OCI-LY3 (cell line): ENCODE data around the gene GRID1.

Experiments used
- H2AFZ ChIP-seq: fragments of 200-600, 300-600 bp; shearing (Covaris generic); 2 replicates; pipeline ENCODE4 v1.6.0; 2014; ENCODE audit warnings: antibody characterized with exemption, low read depth, low read length
- H3K27ac ChIP-seq: fragments of 200-600, 300-600 bp; sonication (generic); 2 replicates; pipeline ENCODE4 v1.5.1; 2014; ENCODE audit warnings: mild to moderate bottlenecking, low read length, moderate library complexity, mixed read lengths
- H3K27me3 ChIP-seq: fragments of 200-600, 300-600 bp; sonication (generic); 2 replicates; pipeline ENCODE4 v1.6.1; 2014; ENCODE audit warnings: low read depth, low read length, mixed read lengths
- H3K36me3 ChIP-seq: fragments of 200-600, 300-600 bp; sonication (generic); replicated peaks from 2 replicates; pipeline ENCODE3; 2014; ENCODE audit warnings: low read depth, low read length, mixed read lengths
- H3K4me1 ChIP-seq: fragments of 300-600, 200-600 bp; sonication (generic); 2 replicates; pipeline ENCODE4 v1.6.1; 2014; ENCODE audit warnings: low read length, mixed read lengths
- H3K4me2 ChIP-seq: fragments of 200-600, 300-600 bp; sonication (generic); 2 replicates; pipeline ENCODE4 v1.6.1; 2014; ENCODE audit warnings: low read length, mixed read lengths
- H3K4me3 ChIP-seq: fragments of 300-600, 200-600 bp; sonication (generic); 2 replicates; pipeline ENCODE4 v1.5.1; 2014; ENCODE audit warnings: antibody characterized with exemption, mild to moderate bottlenecking, low read length, moderate library complexity
- H3K79me2 ChIP-seq: fragments of 300-600, 200-600 bp; shearing (Covaris generic); 2 replicates; pipeline ENCODE4 v1.6.1; 2014; ENCODE audit warnings: mild to moderate bottlenecking, low read length, mixed read lengths
- H3K9ac ChIP-seq: fragments of 300-600, 200-600 bp; shearing (Covaris generic); 2 replicates; pipeline ENCODE4 v1.6.0; 2014; ENCODE audit warnings: mild to moderate bottlenecking, low read length, moderate library complexity
- H3K9me3 ChIP-seq: fragments of 200-600, 300-600 bp; shearing (Covaris generic); 2 replicates; pipeline ENCODE4 v1.6.1; 2014; ENCODE audit warnings: low read length, mixed read lengths; ENCODE audit not compliant: insufficient read depth
- H4K20me1 ChIP-seq: fragments of 200-600, 300-600 bp; sonication (generic); 2 replicates; pipeline ENCODE4 v1.6.1; 2016; ENCODE audit warnings: low read length, mixed read lengths; ENCODE audit not compliant: insufficient read depth
- CTCF ChIP-seq: fragments of 200-600, 300-600 bp; sonication (generic); IDR thresholded peaks from 2 replicates; pipeline ENCODE4 v1.5.1; 2014; ENCODE audit warnings: antibody characterized with exemption, low read length, low read depth
- EZH2phosphoT487 ChIP-seq: fragments of 200-600 bp; shearing (Covaris generic); IDR thresholded peaks from 2 replicates; pipeline ENCODE4 v1.6.1; 2018; ENCODE audit warnings: antibody characterized with exemption, mixed run types, low read depth

Gene GRID1

GRCh38 chr10:86321568-86321967 is 45.0 kb downstream of the GRID1 start:
- Histone ChIP-seq H3K9me3 (no peaks in the 10 kb centered on the region), H2AFZ (no peak overlapping the region), H3K4me3 (no peak overlapping the region), H4K20me1 (no peaks in the 10 kb centered on the region), H3K9ac (no peak overlapping the region), H3K36me3 (no peaks in the 10 kb centered on the region), H3K79me2 (no peaks in the 10 kb centered on the region), H3K4me2 (no peak overlapping the region), H3K27me3 (0 out of 2 replicates have a peak, but pooled peaks cover 5% of the 10 kb centered on the region), H3K27ac (no peak overlapping the region), H3K4me1 (no peaks in the 10 kb centered on the region)
- TF ChIP-seq CTCF (no peak), EZH2phosphoT487 (no peak)

GRCh38 chr10:86319676-86320075 is 46.9 kb downstream of the GRID1 start:
- Histone ChIP-seq H3K27ac (no peak overlapping the region), H4K20me1 (no peaks in the 10 kb centered on the region), H3K4me1 (no peaks in the 10 kb centered on the region), H3K36me3 (no peaks in the 10 kb centered on the region), H3K79me2 (no peaks in the 10 kb centered on the region), H3K9ac (no peak overlapping the region), H3K4me2 (no peak overlapping the region), H3K4me3 (no peak overlapping the region), H3K9me3 (no peaks in the 10 kb centered on the region), H2AFZ (no peak overlapping the region), H3K27me3 (no peaks in the 10 kb centered on the region)
- no peak for TF ChIP-seq EZH2phosphoT487
- no peak for TF ChIP-seq CTCF

- Histone ChIP-seq H3K27ac (no peak overlapping the region), H3K9me3 (no peaks in the 10 kb centered on the region), H3K36me3 (no peaks in the 10 kb centered on the region), H3K4me3 (no peak overlapping the region), H2AFZ (no peak overlapping the region), H3K9ac (no peak overlapping the region), H3K79me2 (no peaks in the 10 kb centered on the region), H3K4me2 (no peak overlapping the region), H4K20me1 (no peaks in the 10 kb centered on the region), H3K27me3 (no peaks in the 10 kb centered on the region), H3K4me1 (no peaks in the 10 kb centered on the region)
- TF ChIP-seq EZH2phosphoT487 (no peak), CTCF (no peak)
Measured at GRCh38 chr10:86317949-86318725, 48.5 kb downstream of the GRID1 start.

- no peak overlapping the region for H3K9ac ChIP-seq
- H4K20me1 ChIP-seq, result no peaks in the 10 kb centered on the region
- H3K36me3 ChIP-seq, result no peaks in the 10 kb centered on the region
- no peaks in the 10 kb centered on the region for H3K9me3 ChIP-seq
- H3K4me3 ChIP-seq, result no peak overlapping the region
- no peak for TF ChIP-seq CTCF
- no peak for TF ChIP-seq EZH2phosphoT487
- H3K27ac ChIP-seq, result no peak overlapping the region
- no peaks in the 10 kb centered on the region for H3K27me3 ChIP-seq
- no peaks in the 10 kb centered on the region for H3K79me2 ChIP-seq
- H3K4me2 ChIP-seq, result no peak overlapping the region
- H2AFZ ChIP-seq, result no peak overlapping the region
- H3K4me1 ChIP-seq, result no peaks in the 10 kb centered on the region
Measured at GRCh38 chr10:86316990-86317389, 49.6 kb downstream of the GRID1 start.
